Uterus (tissue), 4 donors: Measurements from ENCODE around the gene TRPT1. TPM values are rescaled to one million over a fixed set of nuclear protein-coding genes. Genes with fewer than 3 reads are reported as not detected.

Experiments
- DNase-seq, 2 donors: peaks; one replicate each; pipeline ENCODE4 v3.0.0-alpha.2; 2019 to 2020
- H3K27ac ChIP-seq, 2 donors: fragments of 200-600 bp; sonication (generic); 1 replicate in 1 of 2; 2 replicates in 1 of 2; pipeline ENCODE4 v1.5.1; 2016 to 2018
- H3K27me3 ChIP-seq, 2 donors: fragments of 200-600 bp; sonication (generic); one replicate each; pipeline ENCODE4 v1.5.1; 2018 to 2019; ENCODE audit warnings: control low read depth in 1 of 2
- H3K36me3 ChIP-seq, 2 donors: fragments of 200-600 bp; sonication (generic); one replicate each; pipeline ENCODE4 v1.5.1; 2019; ENCODE audit warnings: control low read depth in 1 of 2
- H3K4me1 ChIP-seq, 2 donors: fragments of 200-600 bp; sonication (generic); one replicate each; pipeline ENCODE4 v1.5.1; 2018 to 2019; ENCODE audit warnings: control low read depth in 1 of 2
- H3K4me3 ChIP-seq, 2 donors: fragments of 200-600 bp; sonication (generic); 1 replicate in 1 of 2; 2 replicates in 1 of 2; pipeline ENCODE4 v1.5.1; 2018 to 2019; ENCODE audit warnings: mild to moderate bottlenecking in 1 of 2
- H3K9me3 ChIP-seq, 2 donors: fragments of 200-600 bp; sonication (generic); one replicate each; pipeline ENCODE4 v1.5.1; 2019; ENCODE audit warnings: control low read depth in 1 of 2
- POLR2A ChIP-seq, 2 donors: fragments of 450-650 bp; IDR thresholded peaks; one replicate each; pipeline ENCODE4 v1.6.1; 2016; ENCODE audit warnings: antibody characterized with exemption in 2 of 2, mild to moderate bottlenecking in 1 of 2, moderate library complexity in 1 of 2
- intact Hi-C: fragments of 100-400 bp; cut with DNase I; formaldehyde crosslinking; loops from one replicate; pipeline ENCODE4 v1.15.1; 2023; ENCODE audit warnings: low total_unique reads
- total RNA-seq, 4 donors: library from RNA; depleted of rRNA in 3 of 4; stranded (reverse); fragments of >200 nt in 3 of 4; gene quantifications; one replicate each; pipeline versions ENCODE4 v1.1.0 to v1.2.4, GENCODE V29; 2014 to 2023
- TF ChIP-seq, protein P1 (sequence below), 4 experiments: fragments of 200-600 bp in 2 of 4; fragments of 450-650 bp in 2 of 4; sonication (generic) in 2 of 4; IDR thresholded peaks; one replicate each; pipeline ENCODE4 v1.5.1; 2016 to 2019; ENCODE audit warnings: antibody characterized with exemption in 4 of 4, mild to moderate bottlenecking in 2 of 4, moderate library complexity in 1 of 4
- donor health status: DM: yes; HTN: yes; CAD: no.

TRPT1 gene
- total RNA-seq, 4 donors from 2014 or later: 7.2 to 42.9 (median 18.7) TPM

DNA sequence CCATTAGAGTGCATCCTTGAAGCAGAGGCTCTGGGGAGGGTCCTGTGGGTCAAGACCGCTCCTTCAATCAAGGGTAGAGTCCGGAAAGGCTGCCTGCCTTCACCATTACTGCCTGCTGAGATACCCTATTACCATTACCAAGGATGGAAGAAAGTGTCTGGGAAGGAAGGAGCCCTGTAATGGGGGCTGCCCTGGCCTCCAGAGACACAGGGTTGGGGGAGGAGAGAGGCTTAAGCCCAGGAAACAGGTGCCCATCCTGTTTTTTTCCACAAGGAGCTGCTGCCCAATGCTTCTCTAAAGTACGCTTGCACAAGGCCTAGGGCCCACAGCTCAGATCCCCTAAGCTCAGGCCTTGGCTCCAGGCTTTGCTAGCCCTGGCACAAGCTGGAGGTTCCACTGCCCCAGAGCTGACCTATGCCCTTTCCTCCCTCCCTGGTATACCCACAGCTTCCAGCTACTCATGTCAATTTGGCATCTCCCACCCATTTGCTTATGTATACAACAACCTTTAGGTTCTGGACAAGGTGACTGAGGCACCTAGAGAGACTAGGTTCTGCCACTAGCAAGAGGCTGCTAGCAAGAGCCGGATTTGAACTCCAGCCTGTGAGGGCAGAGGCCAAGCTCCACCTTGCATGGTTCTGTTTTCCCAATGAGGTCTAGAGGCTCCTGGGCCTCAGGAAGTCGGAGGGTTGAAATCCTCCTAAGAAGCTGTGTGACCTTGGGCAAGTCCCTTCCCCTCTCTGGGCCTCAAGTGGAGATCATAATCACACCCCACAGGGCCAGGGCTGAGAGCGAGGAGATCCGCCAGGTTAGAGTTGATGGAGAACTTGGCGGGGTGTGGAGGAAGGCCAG, 23.8 kb upstream of the TRPT1 start:
- no peaks in the 10 kb centered on the region for H3K27me3 ChIP-seq
- H3K9me3 ChIP-seq: no peaks in the 10 kb centered on the region
- H3K4me3 ChIP-seq: no peak overlapping the region
- intact Hi-C loops: no loop called here
- no peaks in the 10 kb centered on the region for H3K36me3 ChIP-seq
- peaks cover 0 to 16% of the 10 kb centered on the region in 2 donors for H3K4me1 ChIP-seq
- TF ChIP-seq POLR2A (IDR thresholded peaks at IDR 0.05): no peak
- TF ChIP-seq, protein P1, sequence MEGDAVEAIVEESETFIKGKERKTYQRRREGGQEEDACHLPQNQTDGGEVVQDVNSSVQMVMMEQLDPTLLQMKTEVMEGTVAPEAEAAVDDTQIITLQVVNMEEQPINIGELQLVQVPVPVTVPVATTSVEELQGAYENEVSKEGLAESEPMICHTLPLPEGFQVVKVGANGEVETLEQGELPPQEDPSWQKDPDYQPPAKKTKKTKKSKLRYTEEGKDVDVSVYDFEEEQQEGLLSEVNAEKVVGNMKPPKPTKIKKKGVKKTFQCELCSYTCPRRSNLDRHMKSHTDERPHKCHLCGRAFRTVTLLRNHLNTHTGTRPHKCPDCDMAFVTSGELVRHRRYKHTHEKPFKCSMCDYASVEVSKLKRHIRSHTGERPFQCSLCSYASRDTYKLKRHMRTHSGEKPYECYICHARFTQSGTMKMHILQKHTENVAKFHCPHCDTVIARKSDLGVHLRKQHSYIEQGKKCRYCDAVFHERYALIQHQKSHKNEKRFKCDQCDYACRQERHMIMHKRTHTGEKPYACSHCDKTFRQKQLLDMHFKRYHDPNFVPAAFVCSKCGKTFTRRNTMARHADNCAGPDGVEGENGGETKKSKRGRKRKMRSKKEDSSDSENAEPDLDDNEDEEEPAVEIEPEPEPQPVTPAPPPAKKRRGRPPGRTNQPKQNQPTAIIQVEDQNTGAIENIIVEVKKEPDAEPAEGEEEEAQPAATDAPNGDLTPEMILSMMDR (IDR thresholded peaks at IDR 0.05): no peak
- no peak overlapping the region for H3K27ac ChIP-seq
- no peak for DNase-seq

DNA sequence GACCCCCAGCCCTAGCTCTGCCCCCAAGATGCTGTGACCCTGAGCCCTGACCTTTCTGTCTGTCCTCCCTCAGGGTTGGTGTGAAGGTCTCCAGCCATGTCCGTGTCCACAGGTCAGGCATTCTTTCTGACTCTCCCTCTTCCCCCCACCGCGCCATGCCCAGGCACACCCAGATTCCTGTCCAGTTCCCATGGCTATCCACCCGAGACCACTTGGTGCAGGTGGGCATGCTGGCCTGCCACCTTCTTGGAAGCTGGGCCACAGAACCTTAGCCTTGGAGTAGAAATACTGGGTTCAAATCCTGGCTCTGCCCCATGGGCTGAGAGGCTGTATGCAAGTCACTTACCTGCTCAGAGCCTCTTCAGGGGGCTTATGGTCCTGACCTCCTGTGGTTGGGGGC, 23.1 kb upstream of the TRPT1 start:
- Histone ChIP-seq H3K9me3 (no peaks in the 10 kb centered on the region), H3K27ac (no peak overlapping the region), H3K4me1 (peaks cover 0 to 16% of the 10 kb centered on the region in 2 donors), H3K36me3 (no peaks in the 10 kb centered on the region), H3K27me3 (no peaks in the 10 kb centered on the region), H3K4me3 (no peak overlapping the region)
- TF ChIP-seq, protein P1 (IDR thresholded peaks at IDR 0.05): no peak
- no peak for TF ChIP-seq POLR2A (IDR thresholded peaks at IDR 0.05)
- intact Hi-C loops: no loop called here
- DNase-seq: no peak

DNA sequence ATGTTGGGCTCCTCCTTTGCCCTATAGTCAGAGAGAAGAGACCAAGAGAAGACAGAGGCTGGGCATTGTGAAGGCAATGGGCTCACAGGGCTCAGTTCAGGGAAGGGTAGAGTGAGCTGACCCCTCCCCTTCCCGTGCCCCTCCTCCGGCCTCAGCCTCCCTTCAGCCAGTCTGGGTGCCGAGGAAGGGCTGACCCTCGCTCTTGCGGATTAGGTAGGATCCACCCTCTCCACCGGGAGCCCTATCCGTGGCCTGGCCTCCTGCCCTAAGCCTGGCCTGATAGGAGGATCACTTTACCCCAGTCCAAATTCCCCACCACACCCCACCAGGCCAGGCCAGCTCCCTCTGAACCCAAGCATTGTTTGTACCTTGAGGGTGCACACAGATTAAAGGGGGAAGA, 22.6 kb upstream of the TRPT1 start:
- intact Hi-C loops: no loop called here
- no peak for DNase-seq
- Histone ChIP-seq H3K4me1 (peaks cover 0 to 16% of the 10 kb centered on the region in 2 donors), H3K27me3 (no peaks in the 10 kb centered on the region), H3K9me3 (no peaks in the 10 kb centered on the region), H3K4me3 (no peak overlapping the region), H3K36me3 (no peaks in the 10 kb centered on the region), H3K27ac (no peak overlapping the region)
- TF ChIP-seq POLR2A (IDR thresholded peaks at IDR 0.05): no peak
- TF ChIP-seq, protein P1 (IDR thresholded peaks at IDR 0.05): no peak

DNA sequence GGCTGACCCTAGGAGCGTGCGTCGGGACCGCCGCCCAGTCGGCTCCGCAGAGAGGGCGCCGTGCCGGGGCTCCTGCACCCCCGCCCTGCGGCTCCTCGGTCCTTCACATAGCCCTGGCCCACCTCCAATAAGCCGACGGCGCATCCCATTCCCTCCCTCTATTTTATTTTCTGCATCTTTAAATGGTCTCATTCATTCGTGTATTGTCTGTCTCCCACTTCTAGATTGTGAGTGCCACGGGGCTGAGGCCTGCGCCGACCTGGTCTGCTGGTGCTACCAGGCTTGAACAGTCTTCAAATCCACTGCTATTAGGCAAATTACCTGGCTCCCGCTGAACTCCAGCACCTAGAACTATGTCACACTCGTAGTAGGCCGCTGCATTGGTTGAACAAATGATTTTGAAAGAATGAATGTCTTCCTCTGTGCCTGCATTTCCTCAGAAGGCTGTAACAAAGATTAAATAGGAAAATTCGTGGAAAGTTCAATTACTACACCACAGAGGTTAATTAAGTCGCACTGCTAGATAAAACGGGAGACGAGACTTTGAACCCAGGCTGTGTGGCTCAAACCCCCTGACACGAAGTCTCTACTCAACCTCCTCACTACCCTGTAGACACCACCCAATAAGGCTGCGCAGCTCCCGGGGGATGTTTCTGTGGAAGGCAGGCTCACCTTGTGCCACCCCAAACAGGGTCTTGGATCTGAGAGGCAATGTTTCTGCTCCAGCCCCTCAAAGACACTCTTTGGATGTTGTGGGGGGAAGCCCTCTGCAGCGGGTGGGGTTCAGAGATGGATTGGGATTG, 21.9 kb upstream of the TRPT1 start:
- Histone ChIP-seq H3K27ac (peak overlapping the region; percentile 79 to 85), H3K4me3 (peak overlapping the region; percentile 52 to 60), H3K4me1 (peaks cover 0 to 16% of the 10 kb centered on the region in 2 donors), H3K27me3 (no peaks in the 10 kb centered on the region), H3K9me3 (no peaks in the 10 kb centered on the region), H3K36me3 (no peaks in the 10 kb centered on the region)
- no peak for DNase-seq
- intact Hi-C loops: no loop called here
- TF ChIP-seq POLR2A (IDR thresholded peaks at IDR 0.05): no peak
- TF ChIP-seq, protein P1 (IDR thresholded peaks at IDR 0.05): no peak
